T-helper 9 cell (primary cell): ENCODE results near the gene ZBTB42.
"Not testable (repeated sequence)": the region's sequence is repeated elsewhere in the genome, so short reads cannot be mapped to it uniquely, and the experiment has no call there.

Source experiments
- DNase-seq: peaks from one replicate; pipeline ENCODE4 v3.0.0-alpha.2; 2020

The ZBTB42 gene

DNA sequence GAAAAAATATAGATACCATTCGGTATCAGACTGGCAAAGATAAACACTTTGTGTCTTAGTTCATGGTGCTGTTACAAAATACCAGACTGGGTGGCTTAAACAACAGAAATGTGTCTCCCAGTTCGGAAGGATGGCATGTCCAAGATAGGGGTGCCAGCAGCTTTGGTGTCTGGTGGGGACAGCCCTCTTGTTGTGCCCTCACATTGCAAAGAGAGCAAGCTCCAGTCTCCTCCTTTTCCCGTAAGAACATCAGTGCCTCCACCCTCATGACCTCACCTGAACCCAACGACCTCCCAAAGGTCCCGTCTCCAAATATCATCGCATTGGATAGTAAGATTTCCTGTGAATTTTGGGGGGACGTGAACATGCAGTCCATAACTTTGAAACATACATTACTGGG lies 12.4 kb downstream of the ZBTB42 start:
- no peak for DNase-seq

DNA sequence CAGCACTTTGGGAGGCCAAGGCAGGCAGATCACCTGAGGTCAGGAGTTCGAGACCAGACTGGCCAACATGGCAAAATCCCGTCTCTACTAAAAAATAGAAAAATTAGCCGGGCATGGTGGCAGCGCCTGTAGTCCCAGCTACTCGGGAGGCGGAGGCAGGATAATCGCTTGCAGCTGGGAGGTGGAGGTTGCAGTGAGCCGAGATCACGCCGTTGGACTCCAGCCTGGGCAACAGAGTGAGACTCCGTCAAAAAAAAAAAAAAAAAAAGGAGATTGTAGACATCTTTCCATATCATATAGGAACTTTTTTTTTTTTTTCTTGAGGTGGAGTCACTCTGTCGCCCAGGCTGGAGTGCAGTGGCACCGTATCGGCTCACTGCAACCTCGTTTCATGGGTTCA lies 13.8 kb downstream of the ZBTB42 start:
- not testable (repeated sequence) for DNase-seq

DNA sequence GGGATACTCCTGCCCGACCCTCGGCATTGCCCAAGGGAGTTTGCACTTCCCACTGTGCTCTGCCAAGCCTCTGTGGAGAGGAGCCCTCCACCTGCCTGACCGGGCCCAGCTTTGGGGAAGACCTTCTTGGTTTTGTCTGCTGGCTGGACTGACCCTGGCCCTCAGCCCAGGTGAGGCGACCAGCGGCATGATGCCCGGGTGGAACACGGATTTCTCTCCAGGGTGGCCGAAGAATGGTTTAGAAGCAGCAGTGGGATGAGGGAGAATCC lies 15.6 kb downstream of the ZBTB42 start:
- no peak for DNase-seq

DNA sequence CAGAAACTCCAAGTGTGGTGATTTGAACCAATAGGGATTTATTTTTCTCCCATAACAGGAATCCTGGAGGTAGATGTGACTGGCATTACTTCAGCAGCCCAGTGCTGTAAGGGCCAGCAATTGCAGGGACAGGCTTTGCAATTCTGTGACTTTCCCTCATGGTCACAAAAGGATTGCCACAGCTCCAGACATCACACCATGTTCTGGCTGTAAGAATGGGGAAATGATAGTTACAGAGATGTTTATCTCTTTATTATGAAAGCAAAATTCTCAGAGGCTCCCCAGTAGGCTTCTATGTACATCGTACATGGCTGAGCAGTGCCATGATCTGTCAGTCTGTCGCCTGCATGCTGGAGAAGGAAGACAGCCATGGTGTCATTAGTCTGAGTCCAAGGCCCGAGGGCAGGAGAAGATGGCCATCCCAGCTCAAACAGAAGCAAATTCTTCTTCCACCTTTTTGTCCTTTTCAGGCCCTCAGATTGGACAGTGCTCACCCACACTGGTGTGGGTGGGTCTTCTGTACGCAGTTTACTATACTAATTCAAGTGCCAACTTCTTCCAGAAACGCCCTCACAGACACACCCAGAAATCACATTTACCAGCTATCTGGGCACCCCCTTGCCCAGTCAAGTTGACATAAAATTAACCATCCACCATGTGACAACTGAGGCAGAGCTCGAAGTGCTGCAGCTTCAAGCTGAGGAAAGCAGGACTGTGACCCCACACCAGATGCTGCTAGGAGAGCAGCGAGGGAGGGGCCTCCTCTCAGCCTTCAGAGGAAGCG lies 17.2 kb downstream of the ZBTB42 start:
- no peak for DNase-seq

DNA sequence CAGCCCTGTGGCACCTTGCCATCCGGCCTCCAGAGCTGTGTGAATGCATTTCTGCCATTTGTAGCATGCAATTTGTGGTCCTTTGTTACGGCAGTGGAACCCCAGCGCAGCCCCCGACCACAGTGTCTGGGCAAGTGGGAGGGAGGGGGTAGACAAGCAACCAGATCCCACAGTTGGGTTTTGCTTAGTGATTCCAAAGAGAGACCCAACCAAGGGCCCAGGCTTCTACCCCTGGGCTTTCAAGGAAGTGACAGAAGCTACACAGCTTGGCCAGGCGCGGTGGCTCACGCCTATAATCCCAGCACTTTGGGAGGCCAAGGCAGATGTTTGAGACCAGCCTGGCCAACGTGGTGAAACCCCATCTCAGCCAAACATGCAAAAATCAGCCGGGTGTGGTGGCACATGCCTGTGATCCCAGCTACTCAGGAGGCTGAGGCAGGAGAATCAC lies 17.8 kb downstream of the ZBTB42 start:
- DNase-seq = no peak

DNA sequence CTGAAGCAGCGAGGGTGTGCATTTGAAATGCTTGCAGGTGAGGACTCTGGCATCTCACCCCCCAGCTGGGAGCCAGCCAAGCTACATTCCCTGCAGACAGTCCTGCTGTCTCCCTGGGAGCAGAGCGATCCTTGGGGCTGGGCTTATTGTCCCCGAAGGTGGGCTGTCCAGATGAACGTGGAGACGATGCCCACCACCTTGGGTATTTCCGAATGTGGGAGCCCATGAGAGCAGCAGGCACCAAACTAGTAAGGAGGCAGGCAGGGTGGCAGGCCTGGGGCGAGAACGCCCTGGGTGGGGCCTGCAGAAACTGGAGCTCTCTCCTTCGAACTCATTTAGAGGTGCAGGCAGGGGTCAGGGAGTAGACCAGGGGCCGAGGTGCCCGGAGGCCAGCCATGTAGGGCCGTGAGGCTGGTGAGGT lies 18.5 kb downstream of the ZBTB42 start:
- no peak for DNase-seq

DNA sequence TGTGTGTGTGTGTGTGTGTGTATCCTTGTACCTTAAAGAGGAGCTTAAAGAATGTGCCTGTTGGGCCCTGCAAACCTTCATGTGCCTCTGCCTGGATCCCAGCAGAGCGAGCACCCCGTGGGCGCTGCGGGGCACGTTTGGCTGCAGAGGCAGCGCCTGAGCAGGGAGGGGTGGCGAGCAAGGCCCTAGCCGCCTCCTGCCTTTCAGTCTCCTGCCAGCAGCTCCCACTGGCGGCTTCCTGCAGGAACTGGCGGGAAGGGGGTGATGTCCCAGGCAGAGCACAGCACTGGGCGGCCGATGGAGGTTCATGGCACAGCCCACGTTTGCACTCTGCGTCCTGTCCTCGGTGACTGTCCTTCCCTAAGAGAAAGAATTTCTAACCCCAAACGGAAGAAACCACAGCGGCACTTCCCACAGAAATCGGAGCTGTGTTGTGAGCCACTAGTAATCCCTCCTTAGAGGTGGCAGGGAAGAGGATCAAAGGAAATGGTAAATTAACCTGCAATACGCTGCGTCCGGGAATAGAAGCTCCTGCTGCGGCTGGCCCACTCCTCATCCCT lies 19.8 kb downstream of the ZBTB42 start:
- no peak for DNase-seq

DNA sequence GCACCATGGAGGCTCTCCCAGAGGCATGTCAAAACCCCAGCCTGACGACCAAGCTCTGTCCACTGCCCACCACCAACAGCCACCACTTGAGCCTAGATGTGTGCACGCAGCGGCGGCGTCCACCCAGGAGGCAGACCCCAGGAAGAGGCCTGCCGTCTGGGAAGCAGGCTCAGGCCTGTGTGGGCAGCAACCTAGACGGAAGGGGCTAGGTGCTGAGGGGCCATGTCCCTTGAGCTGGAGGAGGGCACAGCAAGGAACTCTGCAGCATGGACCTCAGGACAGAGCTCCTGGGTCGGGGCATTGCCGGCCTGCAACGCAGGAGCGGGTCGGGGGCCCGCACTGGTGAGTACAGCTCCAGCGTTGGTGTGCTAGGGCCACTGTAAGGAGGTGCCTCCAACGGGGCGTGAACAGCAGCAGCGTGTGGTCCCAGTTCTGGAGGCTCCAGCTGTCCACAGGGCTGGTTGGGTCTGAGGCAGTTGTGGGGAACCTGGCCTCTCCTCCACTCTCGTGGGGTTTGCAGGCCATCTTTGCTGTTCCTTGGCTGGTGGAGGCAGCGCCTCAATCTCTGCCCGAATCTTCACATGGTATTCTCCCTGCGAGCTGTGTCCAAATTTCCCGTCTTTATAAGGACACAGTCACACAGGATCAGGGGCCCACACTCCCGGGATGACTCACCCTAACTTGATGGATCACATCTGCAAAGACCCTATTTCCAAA lies 20.5 kb downstream of the ZBTB42 start:
- DNase-seq = no peak

DNA sequence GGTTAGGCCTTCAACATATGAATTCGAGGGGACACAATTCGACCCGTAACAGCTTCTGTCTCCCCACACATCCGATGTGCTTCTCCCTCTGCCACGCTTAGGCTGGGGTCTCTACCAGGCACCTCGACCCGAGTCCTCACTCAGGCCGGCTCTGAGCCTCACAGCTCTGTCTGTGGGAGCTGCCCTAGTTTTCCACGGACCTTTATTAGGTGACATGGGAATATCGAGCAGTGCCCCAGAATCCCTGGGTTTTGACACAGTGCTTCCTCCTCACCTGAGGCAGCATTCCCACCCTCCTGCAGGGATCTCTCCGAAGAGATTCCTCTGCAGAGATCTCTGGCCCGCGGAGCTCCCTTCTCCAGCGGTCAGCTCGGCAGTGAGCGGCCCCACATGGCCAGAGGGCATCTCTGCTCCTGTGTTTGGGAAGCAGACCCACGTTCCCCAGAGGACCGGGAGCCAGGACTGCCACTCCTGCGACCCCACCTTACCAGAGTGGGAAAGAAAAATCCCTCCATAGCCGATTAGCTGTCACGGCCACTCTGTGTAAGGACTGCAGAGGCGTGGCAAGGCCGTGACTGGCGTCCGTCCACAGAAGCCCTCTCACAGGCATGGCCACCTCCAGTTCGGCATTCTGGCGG lies 21.2 kb downstream of the ZBTB42 start:
- no peak for DNase-seq

DNA sequence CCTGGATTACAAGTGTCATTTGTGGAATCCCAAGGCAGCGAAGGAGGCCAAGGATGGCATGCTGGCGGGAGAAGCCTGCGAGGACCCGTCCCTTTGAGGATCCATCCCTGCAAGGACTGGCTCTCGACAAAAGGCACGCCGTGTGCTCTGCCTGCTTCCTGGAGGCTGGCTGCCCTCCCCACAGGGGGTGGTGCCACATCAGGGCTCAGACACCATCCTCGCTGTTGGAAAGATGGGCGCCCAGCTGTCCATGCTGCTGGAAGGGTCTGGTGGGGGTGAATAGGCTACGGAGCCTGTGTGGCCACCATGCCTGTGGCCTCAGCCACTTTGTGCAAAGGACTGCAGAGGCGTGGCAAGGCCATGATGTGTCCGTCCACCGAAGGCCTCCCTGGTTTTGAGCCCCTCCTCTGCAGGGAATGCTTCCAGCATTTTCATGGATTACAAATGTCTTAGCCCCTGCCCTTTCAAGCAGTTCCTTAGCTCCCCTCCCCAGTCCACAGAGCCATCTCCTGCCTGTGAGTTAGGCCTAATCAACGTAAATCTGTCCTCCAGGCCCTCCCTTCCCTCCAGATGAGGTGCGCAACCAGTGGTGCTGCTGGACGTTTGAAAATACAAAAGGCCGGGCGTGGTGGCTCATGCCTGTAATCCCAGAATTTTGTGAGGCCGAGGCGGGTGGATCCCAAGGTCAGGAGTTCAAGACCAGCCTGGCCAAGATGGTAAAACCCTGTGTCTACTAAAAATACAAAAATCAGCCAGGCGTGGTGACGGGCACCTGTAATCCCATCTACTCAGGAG lies 22.1 kb downstream of the ZBTB42 start:
- no peak for DNase-seq

DNA sequence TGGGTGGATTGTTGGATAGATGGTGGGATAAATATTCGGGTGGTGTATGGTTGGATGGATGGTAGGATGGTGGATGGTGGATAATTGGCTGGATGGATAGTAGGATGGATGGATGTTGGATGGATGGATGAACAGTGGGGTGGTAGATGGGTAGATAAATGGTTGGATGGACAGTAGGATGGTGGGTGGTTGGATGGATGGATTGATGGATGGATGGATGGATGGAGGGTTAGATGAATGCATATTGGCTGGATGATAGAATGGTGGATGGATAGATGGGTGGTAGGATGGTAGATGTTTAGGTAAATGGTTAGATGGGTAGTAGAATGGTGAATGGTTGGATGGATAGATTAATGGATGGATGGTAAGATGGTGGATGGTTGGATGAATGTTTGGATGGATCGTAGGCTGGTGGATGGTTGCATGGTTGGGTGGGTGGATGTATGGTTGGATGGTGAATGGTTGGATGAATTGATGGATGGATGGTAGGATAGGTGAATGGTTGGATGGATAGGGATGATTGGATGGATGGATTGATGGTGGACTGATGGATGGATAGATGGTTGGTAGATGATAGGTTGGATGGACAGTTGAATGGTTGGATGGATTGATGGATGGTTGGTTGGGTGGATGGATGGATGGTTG lies 23.6 kb downstream of the ZBTB42 start:
- no peak for DNase-seq

DNA sequence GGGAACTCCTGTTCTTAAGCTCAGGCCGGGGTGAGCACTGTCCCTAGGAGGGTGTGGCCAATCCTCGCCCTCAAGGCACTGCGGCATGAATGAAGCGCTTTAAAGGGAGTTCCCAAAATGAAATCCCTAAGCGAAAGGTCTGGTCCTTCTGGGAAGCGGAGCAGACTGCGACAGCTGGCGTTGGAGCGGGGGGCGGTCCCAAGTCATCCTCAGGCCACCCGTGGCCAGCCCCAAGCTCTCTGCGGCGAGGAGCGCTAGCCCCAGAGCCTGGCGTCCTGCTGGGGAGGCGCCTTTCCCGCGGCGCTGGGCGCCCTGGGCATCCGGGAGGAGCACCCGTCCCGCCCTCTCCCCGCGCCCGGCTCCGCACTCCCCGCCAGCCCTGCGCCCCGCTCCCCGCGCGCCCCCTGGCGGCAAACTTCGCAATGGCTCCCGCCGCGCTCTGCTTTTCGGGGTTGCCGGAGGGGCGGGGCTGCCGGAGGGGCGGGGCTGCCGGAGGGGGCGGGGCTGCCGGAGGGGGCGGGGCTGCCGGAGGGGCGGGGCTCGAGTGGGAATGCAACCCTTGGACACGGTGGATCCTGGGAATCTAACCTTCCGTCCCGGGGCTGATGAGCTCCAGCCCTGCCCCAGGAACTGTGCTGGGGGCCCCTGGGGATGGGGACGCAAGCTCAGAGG lies 25.4 kb downstream of the ZBTB42 start:
- peak; percentile 99 for DNase-seq

DNA sequence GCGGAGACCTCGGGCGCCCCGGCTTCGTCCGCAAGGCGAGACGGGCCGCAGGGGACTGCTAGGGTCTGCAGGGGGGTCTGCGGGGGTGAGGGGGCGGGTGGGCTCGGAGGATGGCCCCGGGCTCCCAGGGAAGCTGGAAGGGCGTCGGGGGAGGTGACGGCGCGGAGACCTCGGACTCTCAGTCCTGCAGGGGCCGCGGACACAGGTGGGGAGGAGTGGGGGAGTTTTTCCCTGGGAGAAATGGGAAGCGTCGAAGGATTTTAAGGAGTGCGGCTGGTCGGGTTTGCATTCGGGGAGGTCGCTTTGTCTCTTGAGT lies 25.9 kb downstream of the ZBTB42 start:
- DNase-seq = no peak

DNA sequence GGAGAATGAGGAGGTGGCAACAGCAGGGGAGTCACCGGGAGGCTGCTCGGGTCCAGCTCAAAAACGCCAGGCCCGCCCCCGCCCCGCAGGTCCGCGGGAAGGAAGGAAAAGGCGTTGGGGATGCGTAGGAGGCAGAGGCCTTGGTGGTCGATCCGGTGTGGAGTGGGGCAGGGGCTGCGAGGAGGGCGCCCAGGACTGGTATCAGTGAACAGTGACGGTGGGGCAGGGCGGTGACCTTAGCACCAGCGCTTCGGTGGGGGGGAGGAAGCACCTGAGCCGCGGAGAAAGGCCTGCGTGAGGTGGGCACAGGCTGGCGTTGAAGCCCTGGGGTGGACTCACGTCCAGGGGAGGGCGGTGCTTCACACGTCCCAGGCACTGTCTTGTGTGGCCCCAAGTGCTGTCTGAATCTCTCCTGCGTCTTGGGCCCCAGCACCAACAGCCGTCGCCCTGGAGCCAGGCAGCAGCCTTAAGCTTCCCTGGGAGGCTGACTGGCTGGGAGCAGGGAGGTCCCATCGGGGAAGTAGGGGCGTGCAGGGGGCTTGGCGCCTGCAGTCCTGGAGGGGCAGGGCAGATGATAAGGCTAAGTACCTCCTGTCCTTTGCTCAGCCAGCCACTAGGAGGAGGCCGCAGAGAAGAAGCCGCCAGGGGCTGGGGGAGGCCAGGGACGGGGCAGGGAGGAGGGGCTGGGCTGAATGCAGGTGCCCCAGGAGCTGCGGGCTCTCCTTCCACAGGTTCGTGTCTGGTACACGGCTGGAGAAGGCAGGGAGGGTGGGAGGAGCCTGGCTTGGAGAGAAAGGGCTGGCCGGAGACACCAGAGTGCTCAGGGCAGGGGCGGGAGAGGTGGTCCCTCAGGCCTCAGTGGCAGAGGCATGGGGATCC lies 26.5 kb downstream of the ZBTB42 start:
- DNase-seq = peak; percentile 47

DNA sequence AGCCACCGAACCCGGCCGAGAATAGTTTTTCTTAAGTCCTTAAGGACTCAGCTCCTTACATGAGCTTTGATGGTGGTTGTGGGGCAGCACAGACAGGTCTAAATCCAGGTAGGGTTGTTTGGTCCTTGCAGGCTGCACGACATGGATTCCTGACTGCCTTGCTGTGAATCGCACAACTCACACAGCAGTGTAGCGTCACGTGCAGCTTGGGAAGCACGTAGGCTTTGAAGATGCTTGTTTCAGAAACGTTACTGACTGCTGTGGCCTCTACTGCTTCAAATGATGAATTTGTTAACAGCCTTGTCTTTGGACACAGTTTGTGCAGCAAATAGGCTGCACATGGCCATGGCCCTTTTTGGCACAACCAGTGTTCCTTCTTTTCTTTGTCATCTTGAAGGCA lies 29.9 kb downstream of the ZBTB42 start:
- DNase-seq = no peak

DNA sequence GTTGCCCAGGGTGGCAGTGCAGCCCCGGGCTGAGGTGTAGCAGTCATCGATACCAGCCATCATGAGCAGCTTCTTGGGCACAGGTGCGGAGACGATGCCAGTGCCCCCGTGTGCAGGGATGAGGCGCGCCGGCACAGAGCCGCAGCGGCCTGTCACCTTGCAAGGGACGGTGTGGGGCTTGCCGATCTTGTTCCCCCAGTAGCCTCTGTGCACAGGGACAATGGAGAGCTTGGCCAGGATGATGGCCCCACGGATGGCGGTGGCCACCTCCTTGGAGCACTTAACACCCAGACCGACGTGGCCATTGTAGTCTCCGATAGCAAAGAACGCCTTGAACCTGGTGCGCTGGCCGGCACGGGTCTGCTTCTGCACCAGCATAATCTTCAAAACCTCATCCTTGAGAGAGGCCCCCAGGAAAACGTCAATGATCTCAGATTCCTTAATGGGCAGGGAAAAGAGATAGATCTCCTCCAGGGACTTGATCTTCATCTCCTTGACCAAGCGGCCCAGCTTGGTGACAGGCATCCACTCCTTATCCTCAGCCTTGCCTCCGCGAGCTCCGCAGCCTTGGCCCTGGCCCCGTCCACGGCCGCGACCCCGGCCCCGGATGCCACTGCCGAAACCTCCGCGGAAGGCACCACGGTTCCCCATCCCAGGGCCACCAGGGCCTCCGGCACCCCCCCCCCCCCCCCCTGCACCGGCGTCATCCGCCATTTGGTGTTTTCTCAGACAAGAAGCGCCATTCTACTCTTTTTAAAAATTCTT lies 35.5 kb downstream of the ZBTB42 start:
- DNase-seq = not testable (repeated sequence)

DNA sequence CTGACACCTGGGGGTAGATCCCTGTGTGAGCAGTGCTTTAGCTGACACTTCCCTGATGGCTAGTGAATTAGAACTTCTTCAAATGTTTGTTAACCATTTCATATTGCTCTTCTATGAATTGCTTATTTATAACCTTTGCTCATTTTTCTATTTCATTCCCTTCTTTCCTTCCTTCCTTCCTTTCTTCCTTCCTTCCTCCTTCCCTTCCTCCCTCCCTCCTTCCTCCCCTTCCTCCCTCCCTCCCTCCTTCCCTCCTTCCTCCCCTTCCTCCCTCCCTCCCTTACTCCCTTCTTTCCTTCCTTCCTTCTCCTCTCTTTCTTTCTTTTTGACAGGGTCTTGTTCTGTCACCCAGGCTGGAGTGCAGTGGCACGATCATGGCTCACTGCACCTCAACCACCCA lies 40.8 kb downstream of the ZBTB42 start:
- no peak for DNase-seq

DNA sequence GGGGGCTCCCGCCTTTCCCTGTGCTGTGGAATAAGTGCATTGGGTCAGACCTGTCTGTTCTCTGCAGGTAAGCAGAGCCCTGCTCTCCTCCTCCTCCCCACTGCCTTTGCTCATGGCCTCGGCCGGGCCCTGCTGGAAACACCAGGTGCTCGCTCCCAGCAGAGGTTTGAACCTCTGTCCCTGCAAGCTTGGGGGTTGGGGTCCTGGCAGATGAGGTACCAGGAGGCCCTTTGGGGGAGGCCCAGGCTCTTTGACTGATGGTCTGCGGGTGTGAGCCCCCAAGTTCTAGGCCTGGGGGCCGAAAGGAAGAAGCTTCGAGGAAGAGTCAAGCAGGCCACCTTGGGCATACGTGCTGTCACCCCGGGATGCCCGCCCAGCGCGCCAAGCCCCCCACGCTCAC lies 42.1 kb downstream of the ZBTB42 start:
- DNase-seq = no peak

DNA sequence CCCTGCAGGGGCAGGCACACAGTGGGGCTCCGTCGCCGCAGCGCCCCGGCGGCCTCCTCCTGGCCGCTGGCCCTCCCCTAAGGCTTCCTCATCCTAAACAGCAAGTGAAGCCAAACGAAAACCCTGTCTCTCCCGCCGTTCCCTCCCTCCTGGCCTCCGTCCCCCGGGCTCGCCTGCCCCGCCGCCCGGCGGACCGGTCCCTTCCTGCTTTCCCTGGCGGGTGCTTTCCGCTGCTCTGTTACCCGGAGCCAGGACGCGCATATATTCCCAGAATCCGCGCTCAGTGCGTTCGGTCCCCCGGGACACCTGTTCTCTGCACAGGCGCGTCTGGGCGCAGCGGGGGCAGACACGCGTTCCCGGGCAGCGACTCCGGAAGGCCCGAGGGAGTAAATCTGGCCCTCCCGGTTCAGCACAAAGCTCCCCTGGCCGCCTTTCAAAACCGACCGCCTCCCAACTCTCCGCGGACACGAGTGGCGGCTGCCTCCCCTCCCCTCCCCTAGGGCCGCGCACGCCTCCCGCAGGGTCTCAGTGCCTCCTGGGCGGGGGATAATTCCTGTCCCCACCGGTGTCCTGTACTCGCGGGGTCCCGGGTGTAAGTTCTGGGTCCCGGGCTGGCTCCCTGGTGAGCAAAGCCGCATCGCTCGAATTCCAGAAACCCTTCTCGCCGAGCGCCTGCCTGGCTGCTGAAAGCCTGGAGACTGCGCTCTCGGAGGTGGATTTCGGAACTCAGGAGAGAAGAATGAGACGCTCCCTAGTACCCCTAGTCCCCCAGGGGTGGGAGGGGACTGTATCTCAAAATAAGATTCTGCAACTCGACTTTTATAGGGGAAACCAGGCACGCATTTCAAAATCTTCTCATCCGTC lies 42.8 kb downstream of the ZBTB42 start:
- no peak for DNase-seq
